ENCODE measurements around the gene YWHAQ.

- TF ChIP-seq ZBTB33 (IDR thresholded peaks at IDR 0.05; ENCODE audit: borderline replicate concordance, low read depth) = no peak
- no peak for TF ChIP-seq EP300 (IDR thresholded peaks at IDR 0.05; ENCODE audit: borderline replicate concordance in 1 of 2, low read depth in 1 of 2, low read length in 1 of 2)
- TF ChIP-seq, protein P1, sequence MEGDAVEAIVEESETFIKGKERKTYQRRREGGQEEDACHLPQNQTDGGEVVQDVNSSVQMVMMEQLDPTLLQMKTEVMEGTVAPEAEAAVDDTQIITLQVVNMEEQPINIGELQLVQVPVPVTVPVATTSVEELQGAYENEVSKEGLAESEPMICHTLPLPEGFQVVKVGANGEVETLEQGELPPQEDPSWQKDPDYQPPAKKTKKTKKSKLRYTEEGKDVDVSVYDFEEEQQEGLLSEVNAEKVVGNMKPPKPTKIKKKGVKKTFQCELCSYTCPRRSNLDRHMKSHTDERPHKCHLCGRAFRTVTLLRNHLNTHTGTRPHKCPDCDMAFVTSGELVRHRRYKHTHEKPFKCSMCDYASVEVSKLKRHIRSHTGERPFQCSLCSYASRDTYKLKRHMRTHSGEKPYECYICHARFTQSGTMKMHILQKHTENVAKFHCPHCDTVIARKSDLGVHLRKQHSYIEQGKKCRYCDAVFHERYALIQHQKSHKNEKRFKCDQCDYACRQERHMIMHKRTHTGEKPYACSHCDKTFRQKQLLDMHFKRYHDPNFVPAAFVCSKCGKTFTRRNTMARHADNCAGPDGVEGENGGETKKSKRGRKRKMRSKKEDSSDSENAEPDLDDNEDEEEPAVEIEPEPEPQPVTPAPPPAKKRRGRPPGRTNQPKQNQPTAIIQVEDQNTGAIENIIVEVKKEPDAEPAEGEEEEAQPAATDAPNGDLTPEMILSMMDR (IDR thresholded peaks at IDR 0.05) = peak; percentile 30; the same call in 1 of the 2 replicates
- TF ChIP-seq RCOR1 (IDR thresholded peaks at IDR 0.05; ENCODE audit: low read length) = no peak
- TF ChIP-seq RFX5 (IDR thresholded peaks at IDR 0.05; ENCODE audit: low read length) = no peak
- TF ChIP-seq, protein P2, sequence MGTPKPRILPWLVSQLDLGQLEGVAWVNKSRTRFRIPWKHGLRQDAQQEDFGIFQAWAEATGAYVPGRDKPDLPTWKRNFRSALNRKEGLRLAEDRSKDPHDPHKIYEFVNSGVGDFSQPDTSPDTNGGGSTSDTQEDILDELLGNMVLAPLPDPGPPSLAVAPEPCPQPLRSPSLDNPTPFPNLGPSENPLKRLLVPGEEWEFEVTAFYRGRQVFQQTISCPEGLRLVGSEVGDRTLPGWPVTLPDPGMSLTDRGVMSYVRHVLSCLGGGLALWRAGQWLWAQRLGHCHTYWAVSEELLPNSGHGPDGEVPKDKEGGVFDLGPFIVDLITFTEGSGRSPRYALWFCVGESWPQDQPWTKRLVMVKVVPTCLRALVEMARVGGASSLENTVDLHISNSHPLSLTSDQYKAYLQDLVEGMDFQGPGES (IDR thresholded peaks at IDR 0.05; ENCODE audit: low read depth, low read length) = no peak
Measured at GRCh38 chr2:9657731-9658130, 26.9 kb upstream of the YWHAQ start.

Measured in SK-N-SH (cell line).